LNCaP clone FGC (cell line): Measurements from ENCODE around the gene PTPRM.

ENCODE experiments used
- DNase-seq: peaks from one replicate; pipeline ENCODE4 v3.0.0-alpha.2; 2011; ENCODE audit warnings: low read depth
- H3K4me3 ChIP-seq: 2 replicates; pipeline ENCODE4 v1.5.1; 2011; ENCODE audit warnings: mild to moderate bottlenecking, low read depth, low read length, control low read depth
- CTCF ChIP-seq: IDR thresholded peaks from 2 replicates; pipeline ENCODE4 v1.5.1; 2012; ENCODE audit warnings: mild to moderate bottlenecking; ENCODE audit not compliant: control insufficient read depth, insufficient read depth; ENCODE audit errors: extremely low read depth

Gene PTPRM

GRCh38 chr18:7889515-7889914 is 322.4 kb downstream of the PTPRM start:
- no peak overlapping the region for H3K4me3 ChIP-seq
- no peak for DNase-seq
- TF ChIP-seq CTCF: no peak

- TF ChIP-seq CTCF: no peak
- H3K4me3 ChIP-seq: no peak overlapping the region
- no peak for DNase-seq
Measured at GRCh38 chr18:7890075-7890474, 323.0 kb downstream of the PTPRM start.

GRCh38 chr18:7892556-7892955 is 325.4 kb downstream of the PTPRM start:
- no peak overlapping the region for H3K4me3 ChIP-seq
- no peak for TF ChIP-seq CTCF
- DNase-seq: no peak

- TF ChIP-seq CTCF: no peak
- no peak for DNase-seq
- no peak overlapping the region for H3K4me3 ChIP-seq
Measured at GRCh38 chr18:7894592-7894991, 327.5 kb downstream of the PTPRM start.

GRCh38 chr18:7895346-7895745 is 328.2 kb downstream of the PTPRM start:
- TF ChIP-seq CTCF: no peak
- DNase-seq: no peak
- H3K4me3 ChIP-seq: no peak overlapping the region

- H3K4me3 ChIP-seq: no peak overlapping the region
- DNase-seq: no peak
- TF ChIP-seq CTCF: no peak
Measured at GRCh38 chr18:7896161-7896560, 329.0 kb downstream of the PTPRM start.

- no peak overlapping the region for H3K4me3 ChIP-seq
- TF ChIP-seq CTCF: no peak
Measured at GRCh38 chr18:7896805-7897518, 329.8 kb downstream of the PTPRM start.

More at GRCh38 chr18:7896805-7897518, 329.8 kb downstream of the PTPRM start:
- DNase-seq: no peak
